ENCODE results near the gene IGFBPL1. TPM values are rescaled to one million over a fixed set of nuclear protein-coding genes. Genes with fewer than 3 reads are reported as not detected.
A peak's percentile ranks its signal among the peaks of the same experiment; 100 is the strongest.

The IGFBPL1 gene
- total and polyA plus RNA-seq, 4 donors = 0.23 to 2.4 (median 0.95) TPM

GRCh38 chr9:38391278-38392118, 32.8 kb downstream of the IGFBPL1 start:
- DNase-seq (no peak), ATAC-seq (ENCODE audit: insufficient read depth, low FRiP score) (no peak)
- Histone ChIP-seq H3K36me3 (ENCODE audit: control insufficient read depth in 4 of 4, insufficient read depth in 4 of 4, low read length in 4 of 4) (peaks cover 0 to 8% (median 3%) of the 10 kb centered on the region in 4 donors), H3K4me3 (no peak overlapping the region), H3K9me3 (ENCODE audit: control insufficient read depth in 4 of 4, insufficient read depth in 3 of 4, low read length in 3 of 4) (no peaks in the 10 kb centered on the region), H3K27me3 (ENCODE audit: control insufficient read depth in 3 of 3, insufficient read depth in 3 of 3, low read length in 2 of 3) (no peaks in the 10 kb centered on the region), H3K9ac (ENCODE audit: insufficient read depth in 1 of 2, low read length in 2 of 2) (no peak overlapping the region), H3K27ac (ENCODE audit: low read depth in 1 of 2, low read length in 1 of 2) (no peak overlapping the region), H3K4me1 (ENCODE audit: control insufficient read depth in 5 of 5, insufficient read depth in 5 of 5, low read length in 5 of 5) (peaks cover 0 to 12% (median 5%) of the 10 kb centered on the region in 5 donors)
- 88 to 91% methylated on average over 18 of the region's 18 CpGs for WGBS, 2 donors
- no peak for TF ChIP-seq CTCF (IDR thresholded peaks at IDR 0.05; ENCODE audit: control extremely low read depth, extremely low read depth)

- Histone ChIP-seq H3K4me1 (ENCODE audit: control insufficient read depth in 5 of 5, insufficient read depth in 5 of 5, low read length in 5 of 5) (peaks cover 0 to 12% (median 5%) of the 10 kb centered on the region in 5 donors), H3K9me3 (ENCODE audit: control insufficient read depth in 4 of 4, insufficient read depth in 3 of 4, low read length in 3 of 4) (no peaks in the 10 kb centered on the region), H3K36me3 (ENCODE audit: control insufficient read depth in 4 of 4, insufficient read depth in 4 of 4, low read length in 4 of 4) (peaks cover 0 to 3% (median 0%) of the 10 kb centered on the region in 4 donors), H3K9ac (ENCODE audit: insufficient read depth in 1 of 2, low read length in 2 of 2) (no peak overlapping the region), H3K27ac (ENCODE audit: low read depth in 1 of 2, low read length in 1 of 2) (peak overlapping the region in 1 of 2 donors; percentile 21), H3K27me3 (ENCODE audit: control insufficient read depth in 3 of 3, insufficient read depth in 3 of 3, low read length in 2 of 3) (no peaks in the 10 kb centered on the region), H3K4me3 (no peak overlapping the region)
- WGBS, 2 donors = 51 to 62% methylated on average over 5 of the region's 5 CpGs
- TF ChIP-seq CTCF (IDR thresholded peaks at IDR 0.05; ENCODE audit: control extremely low read depth, extremely low read depth) = no peak
- ATAC-seq (ENCODE audit: insufficient read depth, low FRiP score) (no peak), DNase-seq (no peak)
Observed at GRCh38 chr9:38390851-38391250, 33.4 kb downstream of the IGFBPL1 start.

- no peak overlapping the region for H3K4me3 ChIP-seq
- H3K4me1 ChIP-seq (ENCODE audit: control insufficient read depth in 5 of 5, insufficient read depth in 5 of 5, low read length in 5 of 5) = peaks cover 0 to 12% (median 5%) of the 10 kb centered on the region in 5 donors
- H3K36me3 ChIP-seq (ENCODE audit: control insufficient read depth in 4 of 4, insufficient read depth in 4 of 4, low read length in 4 of 4) = no peaks in the 10 kb centered on the region
- ATAC-seq (ENCODE audit: insufficient read depth, low FRiP score) (no peak), DNase-seq (no peak)
- no peaks in the 10 kb centered on the region for H3K9me3 ChIP-seq (ENCODE audit: control insufficient read depth in 4 of 4, insufficient read depth in 3 of 4, low read length in 3 of 4)
- H3K27me3 ChIP-seq (ENCODE audit: control insufficient read depth in 3 of 3, insufficient read depth in 3 of 3, low read length in 2 of 3) = no peaks in the 10 kb centered on the region
- peak overlapping the region in 1 of 2 donors; percentile 21 for H3K27ac ChIP-seq (ENCODE audit: low read depth in 1 of 2, low read length in 1 of 2)
- H3K9ac ChIP-seq (ENCODE audit: insufficient read depth in 1 of 2, low read length in 2 of 2) = no peak overlapping the region
- WGBS, 2 donors = 52 to 62% methylated on average over 1 of the region's 1 CpG
- TF ChIP-seq CTCF (IDR thresholded peaks at IDR 0.05; ENCODE audit: control extremely low read depth, extremely low read depth) = no peak
Observed at GRCh38 chr9:38390442-38390841, 33.8 kb downstream of the IGFBPL1 start.
